ENCODE results near the gene IPO5.

Gene IPO5

GRCh38 chr13:98007001-98007400, 53.5 kb downstream of the IPO5 start:
- Histone ChIP-seq H3K4me3 (ENCODE audit: extremely low read depth, insufficient read depth, low read length, poor library complexity, severe bottlenecking) (no peak overlapping the region), H3K9me3 (ENCODE audit: control insufficient read depth, low read length) (no peaks in the 10 kb centered on the region), H3K36me3 (ENCODE audit: control insufficient read depth, insufficient read depth, low read length) (peaks cover 91% of the 10 kb centered on the region), H3K4me1 (ENCODE audit: control insufficient read depth, insufficient read depth, low read length, poor library complexity, severe bottlenecking) (no peaks in the 10 kb centered on the region), H3K27ac (ENCODE audit: low read depth, low read length, severe bottlenecking) (no peak overlapping the region)
- no CpG with 5 or more reads among the region's 5 CpGs for WGBS, 2 experiments (ENCODE audit: insufficient coverage in 2 of 2)

- Histone ChIP-seq H3K36me3 (ENCODE audit: control insufficient read depth, insufficient read depth, low read length) (peaks cover 82% of the 10 kb centered on the region), H3K4me3 (ENCODE audit: extremely low read depth, insufficient read depth, low read length, poor library complexity, severe bottlenecking) (no peak overlapping the region), H3K4me1 (ENCODE audit: control insufficient read depth, insufficient read depth, low read length, poor library complexity, severe bottlenecking) (peaks cover 14% of the 10 kb centered on the region), H3K27ac (ENCODE audit: low read depth, low read length, severe bottlenecking) (no peak overlapping the region), H3K9me3 (ENCODE audit: control insufficient read depth, low read length) (no peaks in the 10 kb centered on the region)
- 93 to 94% methylated on average over 6 to 7 of the region's 9 CpGs for WGBS, 2 experiments (ENCODE audit: insufficient coverage in 2 of 2)
These were observed 59.8 kb downstream of the IPO5 start for GRCh38 chr13:98013241-98013640.

- H3K36me3 ChIP-seq (ENCODE audit: control insufficient read depth, insufficient read depth, low read length), result peaks cover 82% of the 10 kb centered on the region
- H3K4me1 ChIP-seq (ENCODE audit: control insufficient read depth, insufficient read depth, low read length, poor library complexity, severe bottlenecking), result peaks cover 14% of the 10 kb centered on the region
- H3K27ac ChIP-seq (ENCODE audit: low read depth, low read length, severe bottlenecking), result peak overlapping the region; percentile 8
- H3K4me3 ChIP-seq (ENCODE audit: extremely low read depth, insufficient read depth, low read length, poor library complexity, severe bottlenecking), result no peak overlapping the region
- no peaks in the 10 kb centered on the region for H3K9me3 ChIP-seq (ENCODE audit: control insufficient read depth, low read length)
These were observed 61.3 kb downstream of the IPO5 start for GRCh38 chr13:98014766-98015165.

GRCh38 chr13:98018293-98018692, 64.8 kb downstream of the IPO5 start:
- H3K36me3 ChIP-seq (ENCODE audit: control insufficient read depth, insufficient read depth, low read length), result peaks cover 66% of the 10 kb centered on the region
- no peak overlapping the region for H3K4me3 ChIP-seq (ENCODE audit: extremely low read depth, insufficient read depth, low read length, poor library complexity, severe bottlenecking)
- WGBS, 2 experiments (ENCODE audit: insufficient coverage in 2 of 2), result 93 to 96% methylated on average over 2 to 3 of the region's 4 CpGs
- H3K27ac ChIP-seq (ENCODE audit: low read depth, low read length, severe bottlenecking), result no peak overlapping the region
- peaks cover 24% of the 10 kb centered on the region for H3K4me1 ChIP-seq (ENCODE audit: control insufficient read depth, insufficient read depth, low read length, poor library complexity, severe bottlenecking)
- no peaks in the 10 kb centered on the region for H3K9me3 ChIP-seq (ENCODE audit: control insufficient read depth, low read length)

DNA sequence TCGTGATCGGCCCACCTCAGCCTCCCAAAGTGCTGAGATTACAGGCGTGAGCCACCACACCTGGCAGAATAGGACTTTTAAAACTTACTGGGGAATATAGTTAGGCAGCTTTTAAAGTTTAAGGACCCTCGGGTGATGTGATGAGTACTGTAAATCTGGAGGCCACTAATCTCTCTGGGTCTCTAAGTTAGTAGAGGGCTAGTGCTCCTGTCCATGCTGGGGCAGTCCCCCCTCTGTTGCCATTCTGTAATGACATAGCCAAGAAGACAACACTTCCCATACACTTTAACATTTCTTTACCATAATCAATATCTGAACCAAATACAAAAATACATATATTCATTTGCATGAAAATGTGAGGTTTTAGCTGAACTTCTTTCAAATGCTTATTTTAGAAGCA, 65.7 kb downstream of the IPO5 start:
- 79 to 95% methylated on average over 3 to 4 of the region's 4 CpGs for whole genome bisulfite sequencing, 2 experiments (ENCODE audit: insufficient coverage in 2 of 2)
- Histone ChIP-seq H3K36me3 (ENCODE audit: control insufficient read depth, insufficient read depth, low read length) (peaks cover 66% of the 10 kb centered on the region), H3K4me1 (ENCODE audit: control insufficient read depth, insufficient read depth, low read length, poor library complexity, severe bottlenecking) (peaks cover 20% of the 10 kb centered on the region), H3K9me3 (ENCODE audit: control insufficient read depth, low read length) (no peaks in the 10 kb centered on the region), H3K27ac (ENCODE audit: low read depth, low read length, severe bottlenecking) (no peak overlapping the region), H3K4me3 (ENCODE audit: extremely low read depth, insufficient read depth, low read length, poor library complexity, severe bottlenecking) (no peak overlapping the region)

DNA sequence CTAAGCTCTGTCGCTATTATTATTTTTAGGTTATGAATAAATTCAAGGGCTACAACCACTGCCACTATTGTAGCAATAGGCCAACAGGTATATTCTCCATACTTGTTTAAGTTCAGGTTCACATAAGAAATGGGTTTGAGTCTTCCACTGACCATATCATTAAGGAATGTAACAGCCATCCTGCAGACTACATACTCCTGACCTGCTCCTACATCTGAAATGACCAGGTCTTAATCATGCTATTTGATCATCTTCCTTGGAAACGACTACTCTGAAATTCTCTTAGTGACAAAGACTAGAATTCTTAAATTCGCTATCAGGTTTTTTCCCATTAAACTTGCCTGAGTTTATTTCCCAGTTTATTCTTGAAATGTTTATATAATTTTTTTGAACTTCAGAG, 66.8 kb downstream of the IPO5 start:
- 100% methylated on average over 1 of the region's 3 CpGs for WGBS, 2 experiments (ENCODE audit: insufficient coverage in 2 of 2)
- no peak overlapping the region for H3K27ac ChIP-seq (ENCODE audit: low read depth, low read length, severe bottlenecking)
- peaks cover 11% of the 10 kb centered on the region for H3K4me1 ChIP-seq (ENCODE audit: control insufficient read depth, insufficient read depth, low read length, poor library complexity, severe bottlenecking)
- peaks cover 58% of the 10 kb centered on the region for H3K36me3 ChIP-seq (ENCODE audit: control insufficient read depth, insufficient read depth, low read length)
- H3K9me3 ChIP-seq (ENCODE audit: control insufficient read depth, low read length), result no peaks in the 10 kb centered on the region
- no peak overlapping the region for H3K4me3 ChIP-seq (ENCODE audit: extremely low read depth, insufficient read depth, low read length, poor library complexity, severe bottlenecking)

GRCh38 chr13:98022210-98022609, 68.7 kb downstream of the IPO5 start:
- peaks cover 45% of the 10 kb centered on the region for H3K36me3 ChIP-seq (ENCODE audit: control insufficient read depth, insufficient read depth, low read length)
- H3K27ac ChIP-seq (ENCODE audit: low read depth, low read length, severe bottlenecking), result peak overlapping the region; percentile 84

GRCh38 chr13:98025480-98026025, 72.1 kb downstream of the IPO5 start:
- WGBS, 2 experiments (ENCODE audit: insufficient coverage in 2 of 2), result 93 to 100% methylated on average over 7 of the region's 7 CpGs
- Histone ChIP-seq H3K4me1 (ENCODE audit: control insufficient read depth, insufficient read depth, low read length, poor library complexity, severe bottlenecking) (peaks cover 10% of the 10 kb centered on the region), H3K9me3 (ENCODE audit: control insufficient read depth, low read length) (no peaks in the 10 kb centered on the region), H3K27ac (ENCODE audit: low read depth, low read length, severe bottlenecking) (no peak overlapping the region), H3K36me3 (ENCODE audit: control insufficient read depth, insufficient read depth, low read length) (peaks cover 17% of the 10 kb centered on the region), H3K4me3 (ENCODE audit: extremely low read depth, insufficient read depth, low read length, poor library complexity, severe bottlenecking) (no peak overlapping the region)

More at GRCh38 chr13:98022210-98022609, 68.7 kb downstream of the IPO5 start:
- WGBS, 2 experiments (ENCODE audit: insufficient coverage in 2 of 2), result 80% methylated on average over 1 of the region's 1 CpG; no CpG with 5 or more reads in 1 of the 2 experiments
- Histone ChIP-seq H3K9me3 (ENCODE audit: control insufficient read depth, low read length) (no peaks in the 10 kb centered on the region), H3K4me3 (ENCODE audit: extremely low read depth, insufficient read depth, low read length, poor library complexity, severe bottlenecking) (no peak overlapping the region), H3K4me1 (ENCODE audit: control insufficient read depth, insufficient read depth, low read length, poor library complexity, severe bottlenecking) (peaks cover 10% of the 10 kb centered on the region)

DNA sequence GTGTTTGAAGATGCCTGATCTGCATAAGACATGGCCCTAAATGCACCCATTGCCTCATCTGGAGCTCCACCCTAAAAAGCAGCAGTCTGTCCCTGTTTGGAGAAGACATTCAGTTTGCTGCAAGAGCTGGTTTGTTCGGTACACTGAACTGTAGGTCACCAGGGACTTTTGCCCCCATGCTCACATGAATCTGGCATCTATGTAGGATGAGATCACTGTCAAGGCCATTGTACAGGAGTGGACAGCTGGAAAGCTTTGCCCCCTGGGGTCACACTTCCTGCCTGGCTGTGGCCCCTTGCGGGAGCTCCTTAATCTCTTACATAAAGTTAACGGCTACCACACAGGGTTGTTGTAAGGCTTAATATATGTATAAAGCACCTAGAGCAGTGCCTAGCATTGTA, 73.0 kb downstream of the IPO5 start:
- Histone ChIP-seq H3K36me3 (ENCODE audit: control insufficient read depth, insufficient read depth, low read length) (peaks cover 13% of the 10 kb centered on the region), H3K9me3 (ENCODE audit: control insufficient read depth, low read length) (no peaks in the 10 kb centered on the region), H3K4me3 (ENCODE audit: extremely low read depth, insufficient read depth, low read length, poor library complexity, severe bottlenecking) (no peak overlapping the region), H3K4me1 (ENCODE audit: control insufficient read depth, insufficient read depth, low read length, poor library complexity, severe bottlenecking) (peaks cover 12% of the 10 kb centered on the region), H3K27ac (ENCODE audit: low read depth, low read length, severe bottlenecking) (no peak overlapping the region)
- WGBS, 2 experiments (ENCODE audit: insufficient coverage in 2 of 2), result 100% methylated on average over 1 of the region's 3 CpGs; no CpG with 5 or more reads in 1 of the 2 experiments

- 86 to 100% methylated on average over 2 to 3 of the region's 5 CpGs for WGBS, 2 experiments (ENCODE audit: insufficient coverage in 2 of 2)
- no peaks in the 10 kb centered on the region for H3K9me3 ChIP-seq (ENCODE audit: control insufficient read depth, low read length)
- no peak overlapping the region for H3K27ac ChIP-seq (ENCODE audit: low read depth, low read length, severe bottlenecking)
- H3K4me3 ChIP-seq (ENCODE audit: extremely low read depth, insufficient read depth, low read length, poor library complexity, severe bottlenecking), result no peak overlapping the region
- peaks cover 3% of the 10 kb centered on the region for H3K4me1 ChIP-seq (ENCODE audit: control insufficient read depth, insufficient read depth, low read length, poor library complexity, severe bottlenecking)
- H3K36me3 ChIP-seq (ENCODE audit: control insufficient read depth, insufficient read depth, low read length), result no peaks in the 10 kb centered on the region
These were observed 78.7 kb downstream of the IPO5 start for GRCh38 chr13:98032168-98032567.

DNA sequence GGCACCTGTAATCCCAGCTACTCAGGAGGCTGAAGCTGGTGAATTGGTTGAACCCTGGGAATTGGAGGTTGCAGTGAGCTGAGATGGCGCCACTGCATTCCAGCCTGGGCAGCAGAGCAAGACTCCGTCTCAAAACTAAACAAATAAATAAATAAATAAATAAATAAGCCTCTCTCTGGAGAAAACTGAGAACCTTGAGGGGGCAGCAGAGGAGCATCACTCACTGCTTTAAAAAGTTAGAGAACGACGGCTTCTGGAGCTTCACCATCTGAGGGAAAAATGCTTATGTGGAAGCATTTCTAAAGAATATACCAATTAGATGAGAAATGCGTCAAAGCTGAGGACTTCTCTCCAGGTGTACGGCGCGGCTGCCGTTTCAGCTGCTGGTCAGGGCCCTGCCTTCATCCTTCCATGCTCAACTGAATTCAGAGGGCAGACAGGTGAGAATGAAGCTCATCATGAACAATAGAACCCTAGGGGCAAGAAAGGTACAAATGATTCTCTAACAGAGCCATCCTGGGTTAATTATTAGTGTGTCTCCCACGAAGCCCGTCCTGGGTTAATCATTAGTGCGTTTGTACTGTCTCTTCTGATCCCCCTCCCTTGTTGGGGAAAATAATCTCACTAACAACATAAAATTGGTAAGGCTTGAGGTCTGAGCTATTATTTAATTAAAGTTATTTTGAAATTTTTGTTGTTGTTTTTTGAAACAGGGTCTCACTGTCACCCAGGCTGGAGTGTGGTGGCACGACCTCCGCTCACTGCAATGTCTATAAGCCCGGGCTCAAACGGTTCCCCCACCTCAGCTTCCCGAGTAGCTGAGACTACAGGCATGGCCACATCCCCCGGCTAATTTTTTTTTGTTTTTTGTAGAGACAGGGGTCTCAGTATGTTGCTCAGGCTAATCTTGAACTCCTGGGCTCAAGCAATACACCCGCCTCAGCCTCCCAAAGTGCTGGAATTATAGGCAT, 80.1 kb downstream of the IPO5 start:
- Histone ChIP-seq H3K36me3 (ENCODE audit: control insufficient read depth, insufficient read depth, low read length) (no peaks in the 10 kb centered on the region), H3K4me3 (ENCODE audit: extremely low read depth, insufficient read depth, low read length, poor library complexity, severe bottlenecking) (no peak overlapping the region), H3K4me1 (ENCODE audit: control insufficient read depth, insufficient read depth, low read length, poor library complexity, severe bottlenecking) (peaks cover 3% of the 10 kb centered on the region), H3K27ac (ENCODE audit: low read depth, low read length, severe bottlenecking) (no peak overlapping the region), H3K9me3 (ENCODE audit: control insufficient read depth, low read length) (no peaks in the 10 kb centered on the region)
- WGBS, 2 experiments (ENCODE audit: insufficient coverage in 2 of 2), result 74 to 76% methylated on average over 15 to 17 of the region's 19 CpGs
